Pericardium fibroblast (primary cell): Measurements from ENCODE around the gene JADE1. TPM values are rescaled to one million over a fixed set of nuclear protein-coding genes. Genes with fewer than 3 reads are reported as not detected.

Experiments used
- total RNA-seq: library from RNA; depleted of rRNA; stranded (reverse); fragments of >200 nt; gene quantifications from 2 replicates; pipeline ENCODE4 v1.2.3, GENCODE V29; 2015

The JADE1 gene
- total RNA-seq, result 21.6 and 28.9 TPM in 2 replicates

DNA sequence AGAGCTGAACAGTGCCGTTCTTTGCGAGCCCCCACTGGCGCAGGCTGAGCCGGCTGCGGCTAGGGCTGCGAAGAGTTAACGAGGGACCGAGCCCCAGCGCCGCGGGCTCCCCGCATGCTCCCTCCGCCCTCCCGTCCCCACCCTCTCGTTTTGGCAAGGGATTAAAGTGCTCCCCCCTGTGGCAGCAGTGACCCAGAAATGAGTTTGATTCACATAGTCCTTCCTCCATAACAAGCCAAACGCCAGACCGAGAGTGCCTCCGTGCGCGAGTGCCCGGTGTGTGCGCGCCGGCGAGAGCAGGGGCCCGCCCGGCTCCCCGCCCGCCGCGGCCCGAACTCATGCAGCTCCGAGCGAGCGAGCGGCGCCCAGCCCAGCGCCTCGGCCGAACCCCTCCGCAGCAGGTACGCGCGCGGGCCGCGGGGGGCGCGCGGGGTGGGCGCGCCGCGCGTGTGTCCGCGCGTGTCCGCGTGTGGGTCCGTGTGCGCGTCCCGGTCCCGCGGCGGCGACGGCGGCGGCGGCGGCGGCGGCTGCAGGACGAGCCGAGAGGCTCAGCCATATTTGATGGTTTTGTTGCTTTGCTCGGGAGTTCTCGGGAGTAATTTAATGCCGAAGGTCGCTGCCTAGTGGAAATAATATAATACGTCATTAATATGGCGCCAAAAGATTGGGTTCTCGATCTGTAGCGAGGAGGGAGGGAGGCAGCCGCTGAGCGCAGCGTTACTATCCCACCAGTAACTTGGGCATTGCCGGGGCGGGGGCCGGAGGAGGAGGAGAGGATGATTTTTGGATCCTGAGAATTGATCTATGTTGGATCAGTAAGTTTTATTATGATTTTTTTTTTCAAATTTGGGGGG lies at the start of gene JADE1:
JADE1 (plus strand) TSS at position 224 of the 854 bp plus-strand sequence. CDS start 22,059 bp downstream, outside the sequence.

